Activated T-cell treated with anti-CD3 and anti-CD28 coated beads for 24 hours (primary cell): Measurements from ENCODE around the gene GATA2.

Experiments
- DNase-seq: peaks from one replicate; pipeline ENCODE4 v3.0.0-alpha.2; 2020; ENCODE audit warnings: low read depth

Gene GATA2

GRCh38 chr3:128473180-128473519, 19.9 kb downstream of the GATA2 start:
- DNase-seq: no peak

GRCh38 chr3:128472449-128473179, 20.4 kb downstream of the GATA2 start:
- no peak for DNase-seq

GRCh38 chr3:128471720-128472119, 21.3 kb downstream of the GATA2 start:
- DNase-seq: no peak

- DNase-seq: no peak
Measured at GRCh38 chr3:128471110-128471509, 21.9 kb downstream of the GATA2 start.

GRCh38 chr3:128470134-128470899, 22.7 kb downstream of the GATA2 start:
- DNase-seq: no peak

GRCh38 chr3:128469556-128469955, 23.4 kb downstream of the GATA2 start:
- no peak for DNase-seq

GRCh38 chr3:128468791-128469527, 24.0 kb downstream of the GATA2 start:
- no peak for DNase-seq

GRCh38 chr3:128468285-128468790, 24.7 kb downstream of the GATA2 start:
- DNase-seq: no peak

GRCh38 chr3:128466840-128467541, 26.0 kb downstream of the GATA2 start, which contains the start of gene DNAJB8:
DNAJB8 (minus strand) TSS chr3:128466890; CDS start chr3:128463245, 3,645 bp downstream.
- DNase-seq: no peak

GRCh38 chr3:128464702-128465101, 28.3 kb downstream of the GATA2 start:
- DNase-seq: no peak

- DNase-seq: no peak
Measured at GRCh38 chr3:128464188-128464587, 28.8 kb downstream of the GATA2 start.

- no peak for DNase-seq
Measured at GRCh38 chr3:128463771-128464170, 29.2 kb downstream of the GATA2 start.

- DNase-seq: no peak
Measured at GRCh38 chr3:128463354-128463753, 29.6 kb downstream of the GATA2 start.

- DNase-seq: no peak
Measured at GRCh38 chr3:128462931-128463330, 30.1 kb downstream of the GATA2 start.

- no peak for DNase-seq
Measured at GRCh38 chr3:128462341-128462910, 30.6 kb downstream of the GATA2 start.

GRCh38 chr3:128461731-128462130, 31.3 kb downstream of the GATA2 start:
- DNase-seq: no peak

GRCh38 chr3:128459461-128459820, 33.6 kb downstream of the GATA2 start:
- DNase-seq: no peak

GRCh38 chr3:128458746-128459460, 34.1 kb downstream of the GATA2 start:
- no peak for DNase-seq

- no peak for DNase-seq
Measured at GRCh38 chr3:128457937-128458336, 35.1 kb downstream of the GATA2 start.

GRCh38 chr3:128456776-128457715, 36.0 kb downstream of the GATA2 start:
- no peak for DNase-seq
